Effector CD4-positive, alpha-beta T cell (primary cell): Measurements from ENCODE around the gene PLXDC2.

ENCODE experiments used
- DNase-seq: peaks from one replicate; pipeline ENCODE4 v3.0.0-alpha.2; 2020

Gene PLXDC2

DNA sequence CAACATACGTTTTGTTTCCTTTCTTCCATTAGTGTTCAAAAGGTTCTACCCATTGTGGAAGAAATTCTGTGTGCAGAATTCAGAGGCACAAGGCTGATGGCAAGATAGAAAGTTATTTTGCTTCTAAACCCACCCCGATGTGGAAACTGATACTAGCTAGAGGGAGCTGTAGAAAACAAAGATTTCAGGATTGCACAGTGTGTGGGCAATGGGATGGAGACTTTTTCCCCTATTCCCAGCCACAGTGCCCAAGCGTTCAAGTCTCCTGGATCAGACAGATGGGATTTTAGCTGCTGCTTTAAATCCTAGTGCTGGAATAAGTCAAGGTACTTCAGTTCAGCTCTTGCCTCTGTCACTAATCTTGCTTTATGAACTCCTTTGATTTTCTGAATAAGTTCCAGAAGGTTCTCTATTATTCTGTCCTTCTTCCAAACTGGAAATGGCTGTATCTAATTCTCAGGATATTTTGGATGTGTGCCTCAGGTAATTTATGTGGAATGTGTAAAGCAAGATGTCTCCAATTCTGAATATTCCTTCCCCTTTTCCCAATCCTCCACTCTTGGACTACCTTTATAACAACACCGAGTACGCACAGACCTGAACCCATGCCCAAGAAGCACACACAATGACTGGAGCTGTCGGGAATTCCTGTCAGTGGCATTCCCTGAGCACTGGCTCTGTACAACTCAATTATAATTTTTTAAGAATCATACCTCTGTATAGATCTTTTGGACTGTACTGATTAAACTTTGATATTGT, 473.0 kb downstream of the PLXDC2 start:
- no peak for DNase-seq

DNA sequence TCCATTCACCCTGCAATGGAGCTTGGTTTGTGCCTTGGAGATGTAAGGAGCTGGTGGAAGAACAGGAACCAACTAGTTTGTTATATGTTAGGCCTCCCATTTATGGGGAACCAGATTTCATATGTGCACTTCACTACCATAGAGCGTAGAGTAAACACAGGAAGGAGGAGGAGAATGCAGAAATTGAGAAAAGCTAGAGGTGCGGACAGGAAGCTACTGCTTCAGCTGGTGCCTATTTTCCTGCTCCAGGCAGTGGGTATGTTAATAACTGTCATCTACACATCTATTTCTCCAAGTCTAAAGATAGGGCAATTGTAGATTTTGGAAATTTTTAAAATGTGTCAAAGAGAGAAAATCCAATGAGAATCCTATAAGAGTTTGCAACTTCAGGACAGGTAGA, 482.2 kb downstream of the PLXDC2 start:
- no peak for DNase-seq

DNA sequence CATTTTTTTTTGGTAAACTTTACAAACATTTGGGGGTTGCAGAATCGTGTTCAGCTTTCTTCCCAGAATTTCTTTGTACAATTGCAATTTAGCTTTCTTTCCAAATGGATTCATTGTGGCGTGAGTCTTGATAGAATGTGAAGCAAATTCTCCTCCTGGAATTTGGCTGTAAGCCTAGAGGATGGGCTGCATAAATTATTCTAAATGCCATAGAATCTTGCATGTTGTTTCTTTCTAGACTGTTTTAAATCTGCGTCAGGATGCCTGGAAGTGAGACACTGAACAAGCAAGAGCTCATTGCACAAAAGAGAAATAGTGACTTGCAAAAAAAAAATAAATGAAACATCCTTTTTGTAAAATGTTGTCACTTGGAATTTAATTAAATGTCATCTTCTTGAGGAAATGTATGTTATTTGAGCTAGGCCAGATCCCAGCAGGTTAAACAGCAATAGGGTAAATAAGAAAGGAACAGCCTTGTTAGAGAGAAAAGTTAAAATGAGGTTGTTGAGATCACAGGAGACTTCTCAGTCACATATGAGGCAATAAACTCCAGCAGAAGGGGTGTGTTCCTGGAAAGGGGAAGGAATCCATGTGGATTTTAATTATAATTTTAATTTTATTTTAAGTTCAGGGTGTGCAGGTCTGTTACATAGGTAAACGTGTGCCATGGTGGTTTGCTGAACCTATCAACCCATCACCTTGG, 483.0 kb downstream of the PLXDC2 start:
- no peak for DNase-seq

DNA sequence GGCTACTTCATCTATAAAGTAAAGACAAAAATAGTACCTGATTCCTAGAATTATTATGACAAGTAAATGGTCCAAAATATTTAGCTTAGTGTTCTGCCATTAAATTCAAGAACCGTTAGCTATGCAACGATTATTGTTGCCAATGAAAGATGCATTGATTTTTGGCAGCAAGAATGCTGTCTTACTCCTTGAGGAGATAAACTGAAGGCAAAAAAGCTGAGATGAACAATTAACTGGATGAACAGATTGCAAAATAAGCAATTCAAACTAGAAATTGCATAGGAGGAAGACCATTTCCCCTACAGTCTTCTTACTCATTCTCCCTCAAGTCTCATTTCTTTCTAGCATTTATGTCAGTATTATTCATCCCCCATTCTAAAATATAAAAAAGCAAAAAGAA, 484.5 kb downstream of the PLXDC2 start:
- DNase-seq: no peak

DNA sequence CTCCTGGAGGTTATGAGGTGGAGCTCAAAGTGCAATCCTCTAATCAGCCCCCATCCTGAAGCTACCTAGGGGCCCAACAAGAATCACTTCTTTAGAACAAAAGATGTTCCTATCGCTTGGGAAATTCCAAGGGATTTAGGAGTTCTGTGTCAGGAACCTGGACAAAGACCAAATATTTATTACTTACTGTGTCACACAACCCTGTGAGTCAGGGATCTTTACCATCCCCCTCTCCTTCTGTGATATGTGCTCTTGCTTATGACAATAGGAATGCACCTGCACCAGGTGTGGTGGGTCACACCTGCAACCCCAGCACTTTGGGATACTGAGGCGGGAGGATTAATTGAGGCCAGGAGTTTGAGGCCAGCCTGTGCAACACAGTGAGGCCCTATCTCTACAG, 485.8 kb downstream of the PLXDC2 start:
- no peak for DNase-seq

DNA sequence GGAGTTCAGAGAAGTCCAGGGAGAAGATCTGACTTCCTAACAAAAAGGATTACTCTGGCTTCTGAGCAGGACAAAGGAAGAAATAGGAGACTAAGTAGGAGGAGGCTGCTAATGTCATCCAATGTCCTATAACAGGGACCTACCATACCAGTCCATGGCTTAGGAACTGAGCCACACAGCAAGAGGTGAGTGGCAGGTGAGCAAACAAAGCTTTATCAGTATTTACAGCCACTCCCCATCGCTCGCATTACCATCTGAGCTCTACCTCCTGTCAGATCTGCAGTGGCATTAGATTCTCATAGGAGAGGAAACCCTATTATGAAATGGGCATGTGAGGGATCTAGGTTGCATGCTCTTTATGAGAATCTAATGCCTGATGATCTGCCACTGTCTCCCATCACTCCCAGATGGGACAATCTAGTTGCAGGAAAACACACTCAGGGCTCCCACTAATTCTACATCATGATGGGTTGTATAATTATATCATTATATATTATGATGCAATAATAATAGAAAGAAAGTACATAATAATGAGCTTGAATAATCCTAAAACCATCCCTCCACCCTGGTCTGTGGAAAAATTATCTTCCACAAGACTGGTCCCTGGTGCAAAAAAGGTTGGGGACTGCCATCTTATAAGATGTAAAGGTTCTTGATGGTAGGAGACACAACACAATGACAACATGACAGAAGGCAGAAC, 487.4 kb downstream of the PLXDC2 start:
- no peak for DNase-seq

DNA sequence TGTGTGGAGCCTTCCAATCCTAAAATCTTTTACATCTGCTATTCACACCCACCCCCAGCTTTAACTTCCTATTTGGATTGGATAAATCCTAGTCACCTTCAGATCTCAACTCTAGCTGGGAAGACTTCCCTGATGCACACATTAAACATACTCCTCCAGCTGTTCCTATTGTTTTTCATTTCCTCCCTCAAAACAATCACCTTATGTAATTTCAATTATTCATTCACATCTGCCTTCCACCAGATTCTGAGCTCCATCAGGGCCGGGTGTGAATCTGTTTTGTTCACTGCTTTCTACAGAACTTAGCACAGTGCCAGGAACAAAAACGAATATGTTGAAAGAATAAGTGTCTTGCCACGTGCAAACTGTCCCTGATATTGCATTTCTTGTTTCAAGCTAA, 497.4 kb downstream of the PLXDC2 start:
- DNase-seq: no peak

DNA sequence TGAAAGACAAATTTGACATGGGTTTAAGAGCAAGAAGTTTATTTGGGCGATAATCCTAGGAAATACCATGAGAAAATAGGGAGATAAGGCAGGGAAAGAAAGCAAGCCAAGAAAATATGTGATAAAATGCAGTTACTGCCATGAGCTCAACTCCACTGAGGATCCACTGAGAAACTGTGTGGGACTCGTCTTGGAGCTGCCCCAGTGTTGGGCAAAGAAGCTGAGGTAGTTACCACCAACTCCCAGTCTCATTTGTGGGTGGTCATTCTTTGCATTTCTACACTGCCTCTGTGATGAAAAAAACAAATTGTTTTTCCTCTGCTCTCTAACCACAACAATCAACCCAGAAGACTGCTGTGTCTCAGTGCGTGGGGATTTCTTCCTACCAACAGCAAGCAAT, 498.2 kb downstream of the PLXDC2 start:
- DNase-seq: no peak

DNA sequence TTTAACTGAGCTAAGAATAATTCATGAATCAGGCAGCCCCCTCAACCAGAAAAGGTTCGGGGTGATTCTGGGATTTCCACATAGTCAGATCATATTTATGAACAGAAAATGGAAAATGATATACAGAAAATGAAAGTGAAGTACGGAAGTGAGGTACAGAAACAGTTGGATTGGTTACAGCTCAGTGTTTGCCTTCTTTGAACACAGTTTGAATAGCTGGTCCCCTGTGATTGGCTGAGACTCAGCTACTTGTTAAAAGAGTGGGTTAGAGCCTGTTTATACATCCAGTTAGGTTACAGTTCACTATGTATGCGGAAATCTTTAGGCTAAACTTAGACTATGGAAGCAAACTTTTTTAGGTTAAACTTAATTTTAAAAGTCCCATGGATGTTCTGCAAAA, 511.7 kb downstream of the PLXDC2 start:
- DNase-seq: no peak

DNA sequence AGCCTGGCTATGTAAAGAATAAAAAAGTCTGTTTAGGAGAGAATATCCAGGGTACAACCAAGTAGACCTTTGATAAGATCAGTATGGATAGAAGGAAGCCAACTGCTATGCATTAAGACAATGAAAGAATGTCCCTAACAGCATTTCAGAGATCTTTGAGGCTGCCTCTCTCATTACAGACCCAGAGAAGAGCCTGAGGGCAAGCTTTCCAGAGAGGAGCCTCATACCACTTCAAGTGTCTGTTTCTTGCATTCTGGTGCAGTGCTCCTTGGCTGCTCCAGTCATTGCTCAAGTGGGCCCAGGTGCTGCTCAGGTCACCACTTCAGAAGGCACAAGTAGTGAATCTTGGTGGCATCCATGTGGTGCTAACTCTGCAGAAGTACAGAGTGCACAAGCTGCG, 514.0 kb downstream of the PLXDC2 start:
- no peak for DNase-seq

DNA sequence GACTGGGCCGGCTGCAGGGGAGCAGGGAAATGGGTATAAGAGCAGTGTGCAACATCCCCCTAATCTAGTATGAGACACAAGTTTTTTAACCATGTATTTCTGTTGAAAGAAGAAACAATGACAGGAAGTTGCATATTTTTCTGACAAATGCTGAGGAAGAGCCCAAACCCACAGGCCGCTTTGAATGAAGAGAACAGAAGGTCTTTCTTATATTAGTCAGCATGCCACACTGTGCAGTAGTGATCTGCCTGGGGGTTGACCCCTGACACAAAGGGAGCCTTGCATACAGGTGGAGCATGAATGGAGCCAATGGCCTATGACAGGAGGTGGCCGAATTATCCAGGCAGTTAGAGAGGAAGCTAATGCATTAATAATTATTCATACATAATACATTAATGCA, 518.3 kb downstream of the PLXDC2 start:
- no peak for DNase-seq
